Measurements from ENCODE around the gene TMPRSS3. TPM values are rescaled to one million over a fixed set of nuclear protein-coding genes. Genes with fewer than 3 reads are reported as not detected.
A peak's percentile ranks its signal among the peaks of the same experiment; 100 is the strongest.

The TMPRSS3 gene
- total RNA-seq, 1 donor from 2014 or later = 4.1 TPM

- no peaks in the 10 kb centered on the region for H3K27me3 ChIP-seq
- H3K27ac ChIP-seq = no peak overlapping the region
- TF ChIP-seq, protein P1, sequence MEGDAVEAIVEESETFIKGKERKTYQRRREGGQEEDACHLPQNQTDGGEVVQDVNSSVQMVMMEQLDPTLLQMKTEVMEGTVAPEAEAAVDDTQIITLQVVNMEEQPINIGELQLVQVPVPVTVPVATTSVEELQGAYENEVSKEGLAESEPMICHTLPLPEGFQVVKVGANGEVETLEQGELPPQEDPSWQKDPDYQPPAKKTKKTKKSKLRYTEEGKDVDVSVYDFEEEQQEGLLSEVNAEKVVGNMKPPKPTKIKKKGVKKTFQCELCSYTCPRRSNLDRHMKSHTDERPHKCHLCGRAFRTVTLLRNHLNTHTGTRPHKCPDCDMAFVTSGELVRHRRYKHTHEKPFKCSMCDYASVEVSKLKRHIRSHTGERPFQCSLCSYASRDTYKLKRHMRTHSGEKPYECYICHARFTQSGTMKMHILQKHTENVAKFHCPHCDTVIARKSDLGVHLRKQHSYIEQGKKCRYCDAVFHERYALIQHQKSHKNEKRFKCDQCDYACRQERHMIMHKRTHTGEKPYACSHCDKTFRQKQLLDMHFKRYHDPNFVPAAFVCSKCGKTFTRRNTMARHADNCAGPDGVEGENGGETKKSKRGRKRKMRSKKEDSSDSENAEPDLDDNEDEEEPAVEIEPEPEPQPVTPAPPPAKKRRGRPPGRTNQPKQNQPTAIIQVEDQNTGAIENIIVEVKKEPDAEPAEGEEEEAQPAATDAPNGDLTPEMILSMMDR (IDR thresholded peaks at IDR 0.05) = no peak
- H3K4me3 ChIP-seq = no peak overlapping the region
- no peaks in the 10 kb centered on the region for H3K9me3 ChIP-seq
- no peaks in the 10 kb centered on the region for H3K4me1 ChIP-seq
- H3K36me3 ChIP-seq = no peaks in the 10 kb centered on the region
- ATAC-seq (no peak), DNase-seq (no peak)
- intact Hi-C loops (cut with DNase I) = no loop called here
Observed at GRCh38 chr21:42377951-42378340, 17.9 kb downstream of the TMPRSS3 start.

DNA sequence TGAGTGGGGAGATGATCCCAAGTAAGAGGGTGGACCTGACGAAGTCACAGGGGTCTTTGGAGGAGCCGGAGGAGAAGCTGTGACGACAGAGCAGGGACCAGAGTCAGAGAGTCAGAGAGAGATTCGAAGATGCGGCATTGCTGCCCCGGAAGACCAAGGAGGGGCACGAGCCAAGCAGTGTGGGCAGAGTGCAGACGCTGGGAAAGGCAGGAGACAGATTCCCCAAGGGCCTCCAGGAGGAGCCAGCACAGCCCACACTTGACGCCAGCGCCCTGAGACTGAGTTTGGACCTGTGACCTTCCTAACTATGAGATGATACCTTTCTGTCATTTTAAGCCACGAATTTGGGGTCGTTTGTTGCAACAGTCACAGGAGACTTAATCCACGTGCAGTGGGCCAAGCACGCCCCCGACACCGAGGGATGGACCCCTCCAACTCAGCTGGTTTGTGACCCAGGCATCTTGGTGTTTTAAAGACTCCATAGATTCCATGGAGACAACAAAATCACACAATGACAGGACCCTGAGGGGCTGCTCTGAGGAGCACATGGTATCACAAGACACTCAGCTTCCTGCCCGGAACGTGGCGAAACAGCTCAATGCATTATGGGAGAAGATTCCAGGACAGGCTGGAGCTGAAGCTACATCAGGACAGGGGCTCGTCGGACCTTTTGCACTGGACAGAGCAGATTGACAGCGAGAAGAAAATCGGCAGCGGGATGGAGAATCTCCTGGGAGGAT is 18.5 kb downstream of the TMPRSS3 start:
- Histone ChIP-seq H3K36me3 (no peaks in the 10 kb centered on the region), H3K4me3 (no peak overlapping the region), H3K9me3 (no peaks in the 10 kb centered on the region), H3K27me3 (no peaks in the 10 kb centered on the region), H3K4me1 (no peaks in the 10 kb centered on the region), H3K27ac (no peak overlapping the region)
- ATAC-seq (no peak), DNase-seq (peak; percentile 41)
- intact Hi-C loops (cut with DNase I) = no loop called here
- TF ChIP-seq, protein P1 (IDR thresholded peaks at IDR 0.05) = no peak

DNA sequence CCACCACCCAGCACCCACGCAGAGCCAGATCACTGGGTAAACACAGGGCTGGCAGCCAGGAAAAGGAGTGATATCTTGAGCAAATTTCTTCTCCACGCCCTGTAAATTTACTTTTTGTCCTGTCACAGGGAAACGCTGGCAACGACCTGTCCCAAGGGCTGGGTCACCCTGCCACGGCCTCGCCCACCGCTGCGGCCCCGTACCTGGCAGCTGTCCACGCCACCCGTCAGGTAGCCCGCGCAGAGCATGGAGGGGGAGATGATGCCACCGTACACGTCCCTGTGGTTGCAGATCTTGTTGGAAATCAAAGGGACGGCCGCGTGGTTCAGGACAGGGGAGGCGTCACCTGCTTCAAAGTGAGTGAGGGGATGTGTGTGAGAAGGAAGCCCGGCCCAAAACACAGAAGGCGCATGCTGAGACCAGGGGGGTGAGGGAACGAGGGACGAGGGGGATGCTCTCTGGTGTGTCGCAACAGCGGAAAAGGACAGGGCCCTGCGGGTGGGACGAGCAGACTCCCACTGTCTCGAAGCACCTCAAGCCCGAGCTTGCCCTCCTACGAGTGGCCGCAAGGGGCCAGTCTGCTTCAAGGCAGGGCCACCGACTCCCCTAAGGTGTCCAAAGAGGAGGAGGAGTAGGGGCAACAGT is 19.4 kb downstream of the TMPRSS3 start:
- Histone ChIP-seq H3K27me3 (no peaks in the 10 kb centered on the region), H3K4me3 (no peak overlapping the region), H3K27ac (no peak overlapping the region), H3K4me1 (no peaks in the 10 kb centered on the region), H3K9me3 (no peaks in the 10 kb centered on the region), H3K36me3 (no peaks in the 10 kb centered on the region)
- DNase-seq (no peak), ATAC-seq (no peak)
- TF ChIP-seq, protein P1 (IDR thresholded peaks at IDR 0.05) = no peak
- intact Hi-C loops (cut with DNase I) = no loop called here

DNA sequence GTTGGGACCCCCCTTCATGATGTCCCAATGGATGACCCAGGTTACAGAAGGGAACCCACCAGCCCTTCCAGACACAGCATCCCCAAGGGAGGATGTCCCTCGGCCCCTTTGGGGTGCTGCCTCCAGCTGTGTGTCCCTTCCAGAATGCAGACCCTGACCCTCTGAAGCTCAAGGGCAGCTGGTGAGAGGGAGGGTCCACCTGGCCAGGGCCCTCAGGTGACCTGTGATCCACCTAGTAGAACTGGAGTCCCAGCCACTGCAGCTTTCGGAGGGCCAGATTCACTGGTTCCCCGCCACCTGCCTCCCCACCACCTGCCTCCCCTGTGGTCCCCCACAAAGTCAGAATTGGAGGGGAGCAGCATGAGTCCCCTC is 19.9 kb downstream of the TMPRSS3 start:
- no peak overlapping the region for H3K4me3 ChIP-seq
- no peak for DNase-seq

DNA sequence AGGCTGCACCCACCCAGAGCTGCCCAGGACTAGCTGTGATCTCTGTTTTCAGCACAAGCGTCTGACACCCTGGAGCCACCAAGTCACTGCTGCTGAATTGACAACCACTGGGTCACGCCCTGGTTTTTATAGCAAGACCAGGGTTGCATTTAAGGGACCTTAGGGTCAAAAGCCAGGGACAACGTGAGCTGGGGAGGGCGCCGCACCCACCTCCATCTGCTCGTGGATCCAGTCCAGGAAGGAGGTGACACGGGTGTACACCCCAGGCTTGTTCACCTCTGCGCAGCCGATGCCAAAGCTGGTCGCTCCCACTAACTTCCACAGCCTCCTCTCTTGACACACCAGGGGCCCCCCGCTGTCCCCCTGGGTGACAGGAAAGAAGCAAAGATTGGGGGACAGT is 20.3 kb downstream of the TMPRSS3 start:
- no peak for DNase-seq
- ATAC-seq = no peak
- H3K36me3 ChIP-seq = no peaks in the 10 kb centered on the region
- H3K27me3 ChIP-seq = no peaks in the 10 kb centered on the region
- intact Hi-C loops (cut with DNase I) = no loop called here
- no peak overlapping the region for H3K27ac ChIP-seq
- TF ChIP-seq, protein P1 (IDR thresholded peaks at IDR 0.05) = no peak
- no peaks in the 10 kb centered on the region for H3K9me3 ChIP-seq
- no peak overlapping the region for H3K4me3 ChIP-seq
- no peaks in the 10 kb centered on the region for H3K4me1 ChIP-seq

More for the DNA sequence above, 19.9 kb downstream of the TMPRSS3 start:
- H3K27ac ChIP-seq = no peak overlapping the region
- no peaks in the 10 kb centered on the region for H3K9me3 ChIP-seq
- ATAC-seq = no peak
- H3K36me3 ChIP-seq = no peaks in the 10 kb centered on the region
- no peaks in the 10 kb centered on the region for H3K4me1 ChIP-seq
- H3K27me3 ChIP-seq = no peaks in the 10 kb centered on the region
- TF ChIP-seq, protein P1 (IDR thresholded peaks at IDR 0.05) = no peak
- intact Hi-C loops (cut with DNase I) = no loop called here

Measured in upper lobe of right lung (tissue), 1 donor.